Small intestine (tissue), 7 donors: ENCODE results near the gene SEPTIN1. TPM values are rescaled to one million over a fixed set of nuclear protein-coding genes. Genes with fewer than 3 reads are reported as not detected.

Experiments used
- DNase-seq, 2 donors: peaks; one replicate each; pipeline versions ENCODE4 v3.0.0 to v3.0.0-alpha.2; 2013
- FAIRE-seq: peaks from 2 replicates; lab custom pipeline; 2012; peaks lifted over from hg19 to GRCh38; lab: Jason Lieb, UNC
- H3K27ac ChIP-seq, 3 donors: one replicate each; pipeline ENCODE4 v1.5.1; 2013; ENCODE audit warnings: low read length in 2 of 3, mild to moderate bottlenecking in 2 of 3, control low read depth in 1 of 3, inconsistent platforms in 1 of 3, low read depth in 1 of 3, moderate library complexity in 1 of 3
- H3K27me3 ChIP-seq, 3 donors: one replicate each; pipeline ENCODE4 v1.6.1; 2013; ENCODE audit warnings: low read length in 3 of 3, inconsistent platforms in 1 of 3; ENCODE audit not compliant: control insufficient read depth in 3 of 3, insufficient read depth in 3 of 3
- H3K36me3 ChIP-seq, 3 donors: one replicate each; pipeline ENCODE4 v1.6.1; 2013; ENCODE audit warnings: low read length in 3 of 3, inconsistent platforms in 1 of 3, low read depth in 1 of 3, mild to moderate bottlenecking in 1 of 3, moderate library complexity in 1 of 3; ENCODE audit not compliant: control insufficient read depth in 3 of 3, insufficient read depth in 2 of 3
- H3K4me1 ChIP-seq, 3 donors: one replicate each; pipeline ENCODE4 v1.6.1; 2013; ENCODE audit warnings: low read length in 2 of 3, inconsistent platforms in 1 of 3, low read depth in 1 of 3, mild to moderate bottlenecking in 1 of 3, moderate library complexity in 1 of 3; ENCODE audit not compliant: control insufficient read depth in 3 of 3, insufficient read depth in 2 of 3
- H3K4me3 ChIP-seq, 3 donors: one replicate each; pipeline ENCODE4 v1.5.1; 2013; ENCODE audit warnings: low read length in 3 of 3, control low read depth in 1 of 3, inconsistent platforms in 1 of 3, low read depth in 1 of 3, mild to moderate bottlenecking in 1 of 3, moderate library complexity in 1 of 3
- H3K9me3 ChIP-seq, 2 donors: one replicate each; pipeline ENCODE4 v1.6.1; 2013; ENCODE audit warnings: low read depth in 1 of 2, low read length in 1 of 2; ENCODE audit not compliant: control insufficient read depth in 2 of 2, insufficient read depth in 1 of 2
- WGBS, 3 donors: extraction: QIAGEN DNeasy Blood & Tissue Kit; methylation state at CpG; one replicate each; pipeline ENCODE4 v1.1.7; 2013; 5-methylcytosine and 5-hydroxymethylcytosine counted together
- polyA plus RNA-seq, 4 donors: library from polyadenylated mRNA; stranded (reverse) in 3 of 4; unstranded in 1 of 4; fragments of 200-250 nt in 3 of 4; fragments of 120-200 nt in 1 of 4; gene quantifications; one replicate each; pipeline versions ENCODE4 v1.2.1 to v1.2.3, GENCODE V29; 2013
- donor health status: healthy with polysubstance abuse.
- donor health status: control.
- donor health status: control.
- donor health status: Bipolar disorder and iron deficiency.
- donor health status: healthy.

SEPTIN1 gene
- polyA plus RNA-seq, 4 donors = 4.8 to 21.1 (median 6.4) TPM

GRCh38 chr16:30417529-30418349 is 35.4 kb upstream of the SEPTIN1 start:
- DNase-seq = peak; percentile 94 to 97
- Histone ChIP-seq H3K27me3 (no peaks in the 10 kb centered on the region), H3K4me3 (peak overlapping the region; percentile 42 to 72 (median 44)), H3K27ac (peak overlapping the region; percentile 81 to 90 (median 84)), H3K9me3 (no peaks in the 10 kb centered on the region), H3K4me1 (peaks cover 0 to 8% (median 0%) of the 10 kb centered on the region in 3 donors), H3K36me3 (peaks cover 0 to 46% (median 0%) of the 10 kb centered on the region in 3 donors)
- WGBS, 3 donors = 0 to 1% (median 1%) methylated on average over 89 to 140 of the region's 140 CpGs
- FAIRE-seq = no peak

GRCh38 chr16:30416624-30417528 is 34.5 kb upstream of the SEPTIN1 start:
- DNase-seq = no peak

GRCh38 chr16:30416047-30416603 is 33.8 kb upstream of the SEPTIN1 start:
- Histone ChIP-seq H3K27ac (no peak overlapping the region), H3K4me1 (peaks cover 0 to 8% (median 0%) of the 10 kb centered on the region in 3 donors), H3K4me3 (no peak overlapping the region), H3K9me3 (no peaks in the 10 kb centered on the region), H3K27me3 (no peaks in the 10 kb centered on the region), H3K36me3 (peaks cover 0 to 42% (median 0%) of the 10 kb centered on the region in 3 donors)
- DNase-seq (no peak), FAIRE-seq (no peak)
- WGBS, 3 donors = 89 to 91% (median 91%) methylated on average over 4 of the region's 4 CpGs

More at GRCh38 chr16:30416624-30417528, 34.5 kb upstream of the SEPTIN1 start:
- H3K4me3 ChIP-seq = peak overlapping the region; percentile 42 to 72 (median 44)
- H3K36me3 ChIP-seq = peaks cover 0 to 43% (median 0%) of the 10 kb centered on the region in 3 donors
- H3K27ac ChIP-seq = peak overlapping the region in 2 of 3 donors; percentile 84 to 90
- no peak for FAIRE-seq
- no peaks in the 10 kb centered on the region for H3K27me3 ChIP-seq
- peaks cover 0 to 8% (median 0%) of the 10 kb centered on the region in 3 donors for H3K4me1 ChIP-seq
- 58 to 67% (median 66%) methylated on average over 17 to 18 of the region's 18 CpGs for WGBS, 3 donors
- no peaks in the 10 kb centered on the region for H3K9me3 ChIP-seq

- 87 to 92% (median 90%) methylated on average over 5 of the region's 5 CpGs for WGBS, 3 donors
- no peak for DNase-seq
These were observed 31.8 kb upstream of the SEPTIN1 start for GRCh38 chr16:30414159-30414558.

GRCh38 chr16:30413112-30413806 is 30.9 kb upstream of the SEPTIN1 start:
- WGBS, 3 donors = 80 to 93% (median 87%) methylated on average over 6 of the region's 6 CpGs
- Histone ChIP-seq H3K4me1 (peaks cover 0 to 5% (median 0%) of the 10 kb centered on the region in 3 donors), H3K27ac (no peak overlapping the region), H3K36me3 (peaks cover 0 to 32% (median 0%) of the 10 kb centered on the region in 3 donors), H3K27me3 (no peaks in the 10 kb centered on the region), H3K9me3 (no peaks in the 10 kb centered on the region), H3K4me3 (no peak overlapping the region)
- FAIRE-seq (no peak), DNase-seq (no peak)

More at GRCh38 chr16:30414159-30414558, 31.8 kb upstream of the SEPTIN1 start:
- FAIRE-seq = no peak
- Histone ChIP-seq H3K4me3 (no peak overlapping the region), H3K36me3 (peaks cover 0 to 40% (median 0%) of the 10 kb centered on the region in 3 donors), H3K9me3 (no peaks in the 10 kb centered on the region), H3K4me1 (peaks cover 0 to 8% (median 0%) of the 10 kb centered on the region in 3 donors), H3K27ac (no peak overlapping the region), H3K27me3 (no peaks in the 10 kb centered on the region)

GRCh38 chr16:30409125-30410060 is 27.0 kb upstream of the SEPTIN1 start:
- no peak overlapping the region for H3K4me3 ChIP-seq
- no peaks in the 10 kb centered on the region for H3K27me3 ChIP-seq
- no peaks in the 10 kb centered on the region for H3K9me3 ChIP-seq
- 44% methylated on average over 15 of the region's 15 CpGs for WGBS, 3 donors
- no peak for FAIRE-seq
- H3K4me1 ChIP-seq = peaks cover 0 to 4% (median 0%) of the 10 kb centered on the region in 3 donors
- peak; percentile 92 to 93 for DNase-seq
- H3K36me3 ChIP-seq = peaks cover 0 to 30% (median 0%) of the 10 kb centered on the region in 3 donors
- H3K27ac ChIP-seq = peak overlapping the region in 1 of 3 donors; percentile 47
